Esophagus muscularis mucosa (tissue), 4 donors: Measurements from ENCODE around the gene PAX5. TPM values are rescaled to one million over a fixed set of nuclear protein-coding genes. Genes with fewer than 3 reads are reported as not detected.

Experiments used
- DNase-seq: peaks from one replicate; pipeline ENCODE4 v3.0.0-alpha.2; 2017; ENCODE audit errors: extremely low spot score
- H3K27ac ChIP-seq, 4 donors: fragments of 200-600 bp; sonication (generic); replicated peaks in 1 of 4; 1 replicate in 3 of 4; 2 replicates in 1 of 4; pipeline ENCODE4 v1.5.1; 2016 to 2019; ENCODE audit warnings: mild to moderate bottlenecking in 1 of 4
- H3K27me3 ChIP-seq, 4 donors: fragments of 200-600 bp; sonication (generic); one replicate each; pipeline versions ENCODE4 v1.5.1 to v1.6.0; 2016 to 2019
- H3K36me3 ChIP-seq, 4 donors: fragments of 200-600 bp; sonication (generic); one replicate each; pipeline ENCODE4 v1.5.1; 2016 to 2019
- H3K4me1 ChIP-seq, 4 donors: fragments of 200-600 bp; sonication (generic); one replicate each; pipeline ENCODE4 v1.5.1; 2016 to 2019
- H3K4me3 ChIP-seq, 4 donors: fragments of 200-600 bp; sonication (generic); 1 replicate in 2 of 4; 2 replicates in 2 of 4; pipeline ENCODE4 v1.5.1; 2016 to 2019; ENCODE audit warnings: mild to moderate bottlenecking in 4 of 4, moderate library complexity in 1 of 4
- H3K9me3 ChIP-seq, 4 donors: fragments of 200-600 bp; sonication (generic); 1 replicate in 3 of 4; 2 replicates in 1 of 4; pipeline ENCODE4 v1.5.1; 2016 to 2019
- CTCF ChIP-seq, 3 experiments: fragments of 200-600 bp in 2 of 3; fragments of 450-650 bp in 1 of 3; sonication (generic) in 2 of 3; IDR thresholded peaks; one replicate each; pipeline ENCODE4 v1.5.1; 2017 to 2019; ENCODE audit warnings: antibody characterized with exemption in 3 of 3, mild to moderate bottlenecking in 2 of 3, moderate library complexity in 1 of 3
- EP300 ChIP-seq: sonication (generic); formaldehyde crosslinking; IDR thresholded peaks from one replicate; pipeline ENCODE4 v1.6.1; 2017; ENCODE audit warnings: antibody characterized with exemption
- POLR2A ChIP-seq: fragments of 450-650 bp; IDR thresholded peaks from one replicate; pipeline ENCODE4 v1.6.1; 2017; ENCODE audit warnings: antibody characterized with exemption, moderate library complexity, mild to moderate bottlenecking, low read depth
- POLR2AphosphoS5 ChIP-seq, 2 donors: sonication (generic); formaldehyde crosslinking; IDR thresholded peaks; one replicate each; pipeline ENCODE4 v1.6.1; 2017; ENCODE audit warnings: antibody characterized with exemption in 2 of 2
- WGBS: methylation state at CpG from one replicate; pipeline ENCODE4 v1.1.5; 2018; 5-methylcytosine and 5-hydroxymethylcytosine counted together
- intact Hi-C: fragments of 100-400 bp; cut with DNase I; formaldehyde crosslinking; loops from one replicate; pipeline ENCODE4 v1.15.1; 2023
- total RNA-seq, 4 donors: library from RNA; depleted of rRNA; stranded (reverse); fragments of >200 nt; gene quantifications; one replicate each; pipeline versions ENCODE4 v1.1.0 to v1.2.1, GENCODE V29; 2016

Gene PAX5
- total RNA-seq, 4 donors from 2014 or later = 0.17 TPM; not detected in 3

DNA sequence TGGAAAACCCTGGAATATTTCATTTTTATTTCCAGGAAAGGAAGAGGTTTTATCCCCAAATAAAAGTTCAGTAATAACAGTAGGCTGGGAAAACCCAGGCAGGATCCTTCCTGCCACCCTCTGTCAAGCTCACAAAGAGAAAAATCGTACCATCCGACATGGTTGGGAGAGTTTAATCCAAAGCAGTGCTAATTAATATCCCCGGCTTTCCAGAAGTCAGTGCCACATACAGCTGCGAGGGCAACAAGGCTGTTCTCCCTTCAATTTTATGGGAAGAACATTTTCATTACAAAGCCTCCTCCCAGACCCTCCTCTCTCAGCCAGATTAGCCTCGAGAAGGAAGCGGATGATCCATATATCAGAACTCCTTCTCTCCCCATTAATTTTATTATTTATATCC, 95.5 kb downstream of the PAX5 start:
- H3K36me3 ChIP-seq = no peaks in the 10 kb centered on the region
- peaks cover 0 to 26% (median 2%) of the 10 kb centered on the region in 4 donors for H3K27me3 ChIP-seq
- H3K4me1 ChIP-seq = no peaks in the 10 kb centered on the region
- H3K4me3 ChIP-seq = no peak overlapping the region
- H3K27ac ChIP-seq = no peak overlapping the region
- TF ChIP-seq POLR2AphosphoS5 (IDR thresholded peaks at IDR 0.05) (no peak), CTCF (IDR thresholded peaks at IDR 0.05) (no peak), POLR2A (no peak), EP300 (no peak)
- intact Hi-C loops = no loop called here
- WGBS = 61% methylated on average over 6 of the region's 6 CpGs
- no peaks in the 10 kb centered on the region for H3K9me3 ChIP-seq
- DNase-seq = no peak

- Histone ChIP-seq H3K9me3 (no peaks in the 10 kb centered on the region), H3K27ac (no peak overlapping the region), H3K36me3 (no peaks in the 10 kb centered on the region), H3K4me3 (no peak overlapping the region), H3K4me1 (no peaks in the 10 kb centered on the region), H3K27me3 (peaks cover 0 to 26% (median 2%) of the 10 kb centered on the region in 4 donors)
- 64% methylated on average over 4 of the region's 4 CpGs for whole genome bisulfite sequencing
- TF ChIP-seq EP300 = no peak
- no peak for TF ChIP-seq POLR2A
- no peak for TF ChIP-seq POLR2AphosphoS5 (IDR thresholded peaks at IDR 0.05)
- TF ChIP-seq CTCF (IDR thresholded peaks at IDR 0.05) = no peak
- DNase-seq = no peak
- intact Hi-C loops = no loop called here
These were observed 96.1 kb downstream of the PAX5 start for GRCh38 chr9:36937951-36938350.

- no peak for TF ChIP-seq POLR2AphosphoS5 (IDR thresholded peaks at IDR 0.05)
- no peak for TF ChIP-seq CTCF (IDR thresholded peaks at IDR 0.05)
- TF ChIP-seq POLR2A = no peak
- no peak for TF ChIP-seq EP300
- no peak overlapping the region for H3K4me3 ChIP-seq
- 64% methylated on average over 4 of the region's 7 CpGs for WGBS
- no peaks in the 10 kb centered on the region for H3K36me3 ChIP-seq
- intact Hi-C loops = no loop called here
- no peaks in the 10 kb centered on the region for H3K4me1 ChIP-seq
- H3K9me3 ChIP-seq = peaks cover 0 to 2% (median under 1%) of the 10 kb centered on the region in 4 donors
- DNase-seq = no peak
- H3K27ac ChIP-seq = no peak overlapping the region
- peaks cover 0 to 26% (median 2%) of the 10 kb centered on the region in 4 donors for H3K27me3 ChIP-seq
These were observed 96.7 kb downstream of the PAX5 start for GRCh38 chr9:36937346-36937745.

DNA sequence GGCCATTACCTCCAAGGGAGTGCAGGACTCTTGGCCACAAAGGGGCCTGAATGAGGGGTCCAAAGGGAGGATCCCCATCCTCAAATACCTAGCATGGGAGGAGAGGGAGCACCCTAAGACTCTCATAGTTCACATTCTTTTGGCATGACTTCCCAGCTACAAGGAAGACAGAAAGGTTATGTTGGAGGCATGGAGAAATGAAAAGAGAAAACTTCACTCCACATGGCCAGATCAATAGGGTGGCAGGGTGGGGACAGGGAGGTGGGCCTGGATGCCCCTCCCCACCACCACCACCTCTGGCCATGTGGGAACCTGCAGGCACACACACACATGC, 97.6 kb downstream of the PAX5 start:
- no peaks in the 10 kb centered on the region for H3K4me1 ChIP-seq
- TF ChIP-seq POLR2AphosphoS5 (IDR thresholded peaks at IDR 0.05) (no peak), POLR2A (no peak), EP300 (no peak), CTCF (IDR thresholded peaks at IDR 0.05) (no peak)
- H3K36me3 ChIP-seq = no peaks in the 10 kb centered on the region
- H3K27ac ChIP-seq = no peak overlapping the region
- no peak overlapping the region for H3K4me3 ChIP-seq
- H3K27me3 ChIP-seq = peaks cover 0 to 27% (median 2%) of the 10 kb centered on the region in 4 donors
- intact Hi-C loops = no loop called here
- H3K9me3 ChIP-seq = peaks cover 0 to 9% (median 3%) of the 10 kb centered on the region in 4 donors
- DNase-seq = no peak

GRCh38 chr9:36935768-36936497, 98.1 kb downstream of the PAX5 start:
- no peak for DNase-seq
- 86% methylated on average over 8 of the region's 9 CpGs for WGBS

More at GRCh38 chr9:36935768-36936497, 98.1 kb downstream of the PAX5 start:
- Histone ChIP-seq H3K27me3 (peaks cover 0 to 30% (median 2%) of the 10 kb centered on the region in 4 donors), H3K9me3 (peaks cover 0 to 9% (median 3%) of the 10 kb centered on the region in 4 donors), H3K4me1 (no peaks in the 10 kb centered on the region), H3K36me3 (no peaks in the 10 kb centered on the region), H3K4me3 (no peak overlapping the region), H3K27ac (no peak overlapping the region)
- intact Hi-C loops = no loop called here
- TF ChIP-seq CTCF (IDR thresholded peaks at IDR 0.05) (no peak), POLR2AphosphoS5 (IDR thresholded peaks at IDR 0.05) (no peak), POLR2A (no peak), EP300 (no peak)
